Astrocyte (in vitro differentiated cells and primary cell): ENCODE results near the gene ENAM.

Experiments
- EZH2 ChIP-seq: IDR thresholded peaks from 2 replicates; pipeline ENCODE4 v1.6.1; 2012; ENCODE audit warnings: mild to moderate bottlenecking, low read length, inconsistent platforms; ENCODE audit not compliant: insufficient read depth
- TF ChIP-seq, protein P1 (sequence below): IDR thresholded peaks from 2 replicates; pipeline ENCODE4 v1.5.1; 2011; ENCODE audit warnings: low read depth, mild to moderate bottlenecking, inconsistent platforms, low read length, moderate library complexity; ENCODE audit not compliant: insufficient read depth

DNA sequence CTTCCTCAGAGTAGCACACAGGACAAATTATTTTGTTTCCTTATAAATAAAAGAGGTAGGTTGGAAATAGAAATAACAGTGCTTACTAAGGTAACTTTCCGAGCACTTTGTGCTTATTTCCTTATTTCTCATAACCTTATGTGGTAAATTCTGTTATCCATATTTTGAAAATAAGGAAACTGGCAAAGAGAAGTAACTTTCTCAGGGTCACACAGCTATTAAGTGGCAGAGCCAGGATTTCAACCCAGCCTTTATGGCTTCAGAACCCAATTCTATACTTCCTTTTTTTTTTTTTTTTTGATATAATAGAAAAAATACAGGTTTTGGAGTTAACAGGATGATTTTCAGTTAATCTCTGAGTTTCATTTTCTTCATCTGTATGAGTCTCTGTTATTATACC is 63.1 kb downstream of the ENAM start:
- TF ChIP-seq, protein P1, sequence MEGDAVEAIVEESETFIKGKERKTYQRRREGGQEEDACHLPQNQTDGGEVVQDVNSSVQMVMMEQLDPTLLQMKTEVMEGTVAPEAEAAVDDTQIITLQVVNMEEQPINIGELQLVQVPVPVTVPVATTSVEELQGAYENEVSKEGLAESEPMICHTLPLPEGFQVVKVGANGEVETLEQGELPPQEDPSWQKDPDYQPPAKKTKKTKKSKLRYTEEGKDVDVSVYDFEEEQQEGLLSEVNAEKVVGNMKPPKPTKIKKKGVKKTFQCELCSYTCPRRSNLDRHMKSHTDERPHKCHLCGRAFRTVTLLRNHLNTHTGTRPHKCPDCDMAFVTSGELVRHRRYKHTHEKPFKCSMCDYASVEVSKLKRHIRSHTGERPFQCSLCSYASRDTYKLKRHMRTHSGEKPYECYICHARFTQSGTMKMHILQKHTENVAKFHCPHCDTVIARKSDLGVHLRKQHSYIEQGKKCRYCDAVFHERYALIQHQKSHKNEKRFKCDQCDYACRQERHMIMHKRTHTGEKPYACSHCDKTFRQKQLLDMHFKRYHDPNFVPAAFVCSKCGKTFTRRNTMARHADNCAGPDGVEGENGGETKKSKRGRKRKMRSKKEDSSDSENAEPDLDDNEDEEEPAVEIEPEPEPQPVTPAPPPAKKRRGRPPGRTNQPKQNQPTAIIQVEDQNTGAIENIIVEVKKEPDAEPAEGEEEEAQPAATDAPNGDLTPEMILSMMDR = no peak
- no peak for TF ChIP-seq EZH2
